Measurements from ENCODE around the gene LDHAL6A.

LDHAL6A gene

DNA sequence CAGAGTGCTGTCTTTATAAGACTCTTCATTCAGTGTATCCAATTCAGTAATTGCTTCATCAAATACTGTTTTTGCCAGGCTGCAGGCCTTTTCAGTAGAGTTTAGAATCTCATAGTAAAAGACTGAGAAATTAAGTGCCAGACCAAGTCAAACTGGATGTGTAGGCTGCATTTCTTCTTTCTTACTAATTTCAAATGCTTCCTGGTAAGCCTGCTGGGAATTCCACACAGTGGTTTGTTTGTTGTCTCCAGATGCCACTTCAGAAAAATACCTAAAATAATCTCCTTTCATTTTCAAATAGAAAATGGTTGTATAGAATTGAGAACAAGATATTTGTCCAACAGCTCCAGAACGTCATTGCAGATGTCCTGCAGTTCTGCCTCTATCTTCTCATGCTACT is 34.7 kb downstream of the LDHAL6A start:
- no peak for DNase-seq (ENCODE audit: extremely low read depth in 1 of 2, low read depth in 1 of 2)

DNA sequence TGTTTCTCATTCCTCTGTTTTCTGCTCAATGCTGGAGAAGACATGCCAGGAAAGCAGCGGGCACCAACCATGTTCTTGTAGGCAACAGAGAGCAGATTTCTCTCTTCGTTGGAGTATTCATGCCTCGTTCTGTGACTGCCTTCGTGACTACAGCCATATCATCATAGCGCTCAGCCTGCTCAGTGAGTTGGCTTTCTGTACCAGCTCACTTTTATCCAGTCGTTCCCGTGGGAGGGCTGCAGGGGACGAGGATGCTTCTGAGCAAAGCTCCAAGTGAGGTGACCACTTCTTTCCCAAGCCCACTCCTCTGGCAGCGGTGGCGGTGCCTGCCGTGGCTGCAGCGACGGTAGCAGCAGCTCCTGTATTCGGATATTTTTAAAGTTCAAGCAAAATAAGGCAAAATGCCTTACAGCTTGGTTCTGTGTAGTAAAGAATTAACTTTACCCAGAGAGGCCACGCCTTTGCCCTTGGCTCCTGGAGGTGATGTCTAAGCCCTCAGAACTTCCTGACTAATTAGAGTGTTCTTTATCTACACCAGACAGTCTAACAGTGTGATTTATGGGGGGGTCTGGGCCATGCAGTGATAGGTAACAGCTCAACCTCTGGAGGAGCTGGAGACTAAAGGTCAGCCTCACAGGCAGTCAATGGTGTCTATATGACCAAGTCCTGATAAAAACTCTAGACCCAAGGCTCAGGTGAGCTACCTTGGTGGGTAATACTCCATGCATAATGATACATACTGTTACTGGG is 35.3 kb downstream of the LDHAL6A start:
- no peak for DNase-seq (ENCODE audit: extremely low read depth in 1 of 2, low read depth in 1 of 2)

DNA sequence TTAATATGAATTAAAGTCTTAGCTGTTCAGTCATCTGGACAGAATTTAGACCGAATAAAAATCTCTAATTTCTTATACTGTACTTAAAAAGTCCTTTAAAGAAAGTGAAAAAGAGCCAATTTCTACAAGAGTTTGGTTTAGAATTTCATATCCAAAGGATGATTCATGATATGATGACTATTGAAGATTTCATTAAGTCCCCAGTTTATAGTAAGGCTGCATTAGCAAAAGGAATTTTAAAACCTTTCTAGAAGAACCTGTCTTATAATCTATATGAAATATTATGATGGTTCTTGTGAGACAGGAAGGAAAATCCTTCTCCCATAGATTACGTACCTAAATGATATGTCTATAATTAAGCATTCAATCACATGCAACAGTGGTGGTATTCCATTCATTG is 36.3 kb downstream of the LDHAL6A start:
- DNase-seq (ENCODE audit: extremely low read depth in 1 of 2, low read depth in 1 of 2), result no peak

DNA sequence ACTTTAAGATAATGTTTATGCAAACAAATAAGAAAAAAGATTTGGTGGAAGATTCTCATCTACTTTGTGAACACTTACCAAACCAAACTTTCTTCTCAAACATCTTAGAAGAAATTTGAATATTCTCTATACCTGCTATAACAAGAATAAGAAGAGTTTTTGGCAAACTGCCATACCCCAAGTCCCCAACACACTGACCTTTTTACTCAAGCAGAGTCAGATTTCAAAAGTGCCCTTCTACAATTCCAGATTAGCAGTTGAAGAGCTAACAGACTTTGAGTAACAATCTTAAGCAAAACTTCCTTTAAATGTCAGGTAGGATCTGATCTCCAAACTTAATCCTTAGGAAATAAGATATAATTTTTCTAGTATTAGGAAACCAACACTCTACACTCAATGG is 37.2 kb downstream of the LDHAL6A start:
- DNase-seq (ENCODE audit: extremely low read depth in 1 of 2, low read depth in 1 of 2), result no peak

DNA sequence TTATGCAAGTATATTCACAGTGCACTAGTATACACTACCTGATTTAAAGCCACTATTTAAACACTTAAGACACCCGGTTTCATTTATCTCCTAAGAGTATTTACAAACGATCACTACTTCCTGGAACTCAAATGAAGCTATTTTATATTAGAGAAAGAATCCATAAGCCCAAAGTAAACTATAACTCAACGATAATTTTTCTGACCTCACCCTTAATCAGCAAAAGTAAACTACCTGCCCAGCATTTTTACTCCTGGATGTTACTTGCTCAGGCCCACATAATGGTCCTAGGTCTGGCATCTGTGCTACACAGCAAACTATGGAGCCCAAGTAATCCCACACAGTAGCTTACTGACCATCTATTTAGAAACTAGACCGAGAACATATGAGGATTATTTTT is 37.7 kb downstream of the LDHAL6A start:
- DNase-seq (ENCODE audit: extremely low read depth in 1 of 2, low read depth in 1 of 2), result no peak

DNA sequence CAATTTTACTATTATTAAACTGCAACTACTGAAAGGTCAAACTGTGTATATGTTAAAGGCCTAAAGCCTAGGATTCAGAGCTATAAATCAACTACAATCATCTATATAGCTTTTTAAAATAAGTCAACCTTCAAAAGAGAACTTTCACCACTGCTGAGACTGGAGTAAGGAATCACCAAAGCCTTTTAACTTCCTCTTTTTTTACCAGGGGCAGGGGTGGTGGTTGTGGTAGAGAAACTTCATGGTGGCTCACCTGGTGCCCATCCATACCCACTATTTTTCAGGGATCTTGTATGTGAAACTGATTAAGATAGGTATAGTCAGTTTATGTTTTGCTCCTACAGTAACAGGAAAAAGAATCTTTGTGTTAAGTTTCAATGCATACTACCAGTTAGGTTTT is 39.6 kb downstream of the LDHAL6A start:
- DNase-seq (ENCODE audit: extremely low read depth in 1 of 2, low read depth in 1 of 2), result no peak

DNA sequence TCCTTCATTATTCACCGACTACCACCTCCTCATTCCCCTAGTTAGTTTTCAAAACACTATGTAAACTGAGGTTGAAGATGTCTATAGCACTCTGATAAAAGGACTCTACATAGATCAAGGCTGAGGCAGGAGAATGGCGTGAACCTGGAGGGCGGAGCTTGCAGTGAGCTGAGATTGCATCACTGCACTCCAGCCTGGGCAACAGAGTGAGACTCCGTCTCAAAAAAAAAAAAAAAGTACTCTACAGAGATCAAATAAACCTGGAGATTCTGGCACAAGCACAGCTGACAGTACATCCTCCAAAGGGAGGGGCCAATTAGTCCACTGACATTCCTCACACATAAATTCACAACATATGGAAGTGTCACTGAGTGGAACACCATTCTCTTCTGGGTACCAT is 40.0 kb downstream of the LDHAL6A start:
- no peak for DNase-seq (ENCODE audit: extremely low read depth in 1 of 2, low read depth in 1 of 2)

DNA sequence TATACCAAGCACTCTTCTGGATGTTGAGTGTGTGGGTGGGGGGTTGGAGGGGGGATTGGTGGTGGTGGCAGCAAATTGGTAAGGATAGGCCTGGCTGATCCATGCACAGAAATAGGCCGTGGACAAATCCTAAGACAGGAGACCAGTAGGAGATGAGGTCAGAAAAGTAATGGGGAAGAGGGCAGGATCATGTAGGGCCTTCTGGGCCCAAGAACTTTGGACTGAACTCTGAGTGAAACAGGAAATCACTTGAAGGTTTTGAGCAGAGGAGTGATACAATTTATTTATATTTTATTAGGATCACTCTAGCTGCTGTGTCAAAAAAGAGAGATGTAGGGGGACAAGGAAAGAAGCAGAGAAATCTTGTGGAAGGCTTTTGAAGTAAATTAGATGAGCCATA is 42.4 kb downstream of the LDHAL6A start:
- DNase-seq (ENCODE audit: extremely low read depth in 1 of 2, low read depth in 1 of 2), result no peak

DNA sequence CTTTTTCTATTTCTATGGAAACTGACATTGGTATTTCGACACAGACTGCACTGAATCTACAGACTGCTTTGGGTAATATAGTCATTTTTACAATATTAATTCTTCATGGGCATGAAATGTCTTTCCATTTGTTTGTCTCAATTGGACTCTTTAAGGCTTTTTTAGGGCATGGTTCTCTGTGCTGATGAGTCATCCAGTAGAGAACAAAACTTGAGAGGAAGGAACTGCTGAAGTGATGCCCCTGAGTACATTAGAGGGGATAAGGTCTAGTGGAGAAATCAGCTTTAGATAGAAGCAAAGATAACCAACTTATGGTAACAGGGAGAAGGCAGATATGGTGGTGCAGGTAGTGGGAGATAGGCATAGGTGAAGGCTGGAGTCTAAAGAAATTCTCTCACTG is 46.0 kb downstream of the LDHAL6A start:
- no peak for DNase-seq (ENCODE audit: extremely low read depth in 1 of 2, low read depth in 1 of 2)

DNA sequence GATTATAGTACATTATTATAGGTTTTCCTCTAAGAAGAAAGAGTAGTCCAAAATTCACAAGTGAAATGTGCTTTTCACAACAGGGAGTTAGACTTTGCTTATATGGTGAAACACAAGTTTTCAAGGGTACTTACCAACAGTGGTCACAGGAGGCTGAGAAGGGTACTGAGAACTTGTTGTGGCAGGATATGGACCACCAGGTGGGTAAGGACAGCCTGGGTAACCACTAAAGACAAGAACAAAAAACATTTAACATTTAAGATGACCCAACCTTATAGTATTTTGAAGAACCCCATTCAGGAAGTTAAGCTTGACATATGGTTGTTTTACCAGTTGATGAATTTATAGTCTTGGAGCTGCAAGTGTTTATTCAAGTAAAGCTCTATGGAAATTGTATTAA is 46.7 kb downstream of the LDHAL6A start:
- no peak for DNase-seq (ENCODE audit: extremely low read depth in 1 of 2, low read depth in 1 of 2)

DNA sequence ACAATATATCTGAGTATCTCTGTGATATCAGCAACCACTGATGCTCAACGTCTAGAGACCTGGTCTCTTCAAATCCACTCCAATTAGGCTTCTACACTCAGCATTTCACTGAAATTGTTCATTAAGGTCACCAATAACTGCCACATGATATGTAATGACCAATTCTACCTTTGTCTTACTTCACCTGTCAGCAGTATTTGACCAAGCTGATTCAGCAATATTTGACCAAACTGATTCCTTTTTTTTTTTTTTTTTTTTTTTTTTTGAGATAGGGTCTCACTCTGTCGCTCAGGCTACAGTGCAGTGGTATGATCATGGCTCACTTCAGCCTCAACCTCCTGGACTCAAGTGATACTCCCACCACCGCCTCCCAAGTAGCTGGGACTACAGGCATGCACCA is 65.5 kb downstream of the LDHAL6A start:
- no peak for DNase-seq (ENCODE audit: extremely low read depth in 1 of 2, low read depth in 1 of 2)

DNA sequence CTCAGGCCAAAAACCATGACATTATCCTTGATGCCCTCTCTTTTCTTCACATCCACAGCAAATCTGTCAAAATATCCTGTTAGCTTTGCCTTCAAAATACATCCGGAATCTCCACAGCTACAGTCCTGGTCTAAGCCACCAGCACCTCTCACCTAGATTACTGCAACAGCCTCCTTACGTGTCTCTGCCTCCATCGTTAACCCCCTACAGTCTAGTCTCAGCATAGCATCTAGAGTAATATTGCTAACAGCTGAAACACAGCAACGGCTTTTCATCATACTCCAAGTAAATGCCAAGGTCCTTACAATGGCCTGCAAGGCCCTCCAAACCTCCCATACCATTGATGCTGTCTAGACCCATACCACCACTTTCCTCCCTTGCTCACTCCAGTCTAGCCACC is 66.7 kb downstream of the LDHAL6A start:
- DNase-seq (ENCODE audit: extremely low read depth in 1 of 2, low read depth in 1 of 2), result no peak

DNA sequence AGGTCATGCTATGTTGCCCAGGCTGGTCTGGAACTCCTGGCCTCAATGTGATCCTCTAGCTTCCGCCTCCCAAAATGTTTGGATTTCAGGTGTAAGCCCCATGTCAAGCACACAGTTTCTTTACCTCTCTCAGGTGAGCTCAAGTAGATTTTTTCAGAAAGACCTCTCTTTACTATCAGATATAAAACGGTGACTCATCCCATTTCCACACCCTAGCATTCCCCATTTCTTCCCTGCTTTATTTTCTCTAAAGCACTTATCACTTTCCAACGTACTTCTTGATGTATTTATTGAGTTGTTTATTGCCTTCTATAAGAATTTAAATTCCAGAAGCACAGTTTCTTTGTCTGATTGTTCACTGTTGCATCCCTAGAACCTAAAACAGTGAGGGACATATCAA is 67.4 kb downstream of the LDHAL6A start:
- no peak for DNase-seq (ENCODE audit: extremely low read depth in 1 of 2, low read depth in 1 of 2)

DNA sequence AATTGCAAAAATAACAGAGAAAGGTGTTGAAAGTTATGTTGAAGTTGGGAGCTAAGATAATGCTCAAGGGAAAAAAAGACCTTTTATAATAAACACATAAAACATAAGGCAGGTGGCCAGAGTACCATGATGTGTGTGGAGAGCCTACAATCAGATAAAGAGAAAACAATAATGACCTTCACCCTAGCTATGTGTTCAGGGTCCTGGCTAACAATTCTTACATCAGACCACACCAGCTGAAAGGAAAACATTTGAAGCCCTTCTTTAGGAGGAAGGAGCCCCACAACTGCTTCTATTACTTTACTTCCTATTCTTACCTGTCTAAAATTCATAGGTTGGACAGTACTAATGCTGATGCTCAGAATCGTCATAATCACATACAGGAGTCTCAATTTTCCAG is 68.6 kb downstream of the LDHAL6A start:
- DNase-seq (ENCODE audit: extremely low read depth in 1 of 2, low read depth in 1 of 2), result no peak

DNA sequence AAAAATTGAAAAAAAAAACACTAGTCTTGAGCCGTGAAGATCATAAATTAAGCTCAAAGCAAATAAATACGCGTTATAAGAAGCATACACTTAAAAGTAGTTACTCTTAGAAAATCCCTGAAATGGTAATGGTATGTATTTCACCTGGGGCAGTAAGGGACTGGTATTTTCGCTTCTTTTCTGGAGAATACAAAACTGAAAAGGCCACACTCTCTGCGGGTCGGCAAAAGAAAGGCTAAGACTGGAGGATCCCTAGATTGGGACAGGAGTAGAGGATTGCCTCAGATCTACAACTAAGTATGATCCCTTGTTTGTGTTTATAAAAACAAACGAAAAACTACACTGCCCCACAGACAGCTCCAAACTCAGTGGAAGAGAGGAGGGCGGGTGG is 70.5 kb downstream of the LDHAL6A start:
- no peak for DNase-seq (ENCODE audit: extremely low read depth in 1 of 2, low read depth in 1 of 2)

DNA sequence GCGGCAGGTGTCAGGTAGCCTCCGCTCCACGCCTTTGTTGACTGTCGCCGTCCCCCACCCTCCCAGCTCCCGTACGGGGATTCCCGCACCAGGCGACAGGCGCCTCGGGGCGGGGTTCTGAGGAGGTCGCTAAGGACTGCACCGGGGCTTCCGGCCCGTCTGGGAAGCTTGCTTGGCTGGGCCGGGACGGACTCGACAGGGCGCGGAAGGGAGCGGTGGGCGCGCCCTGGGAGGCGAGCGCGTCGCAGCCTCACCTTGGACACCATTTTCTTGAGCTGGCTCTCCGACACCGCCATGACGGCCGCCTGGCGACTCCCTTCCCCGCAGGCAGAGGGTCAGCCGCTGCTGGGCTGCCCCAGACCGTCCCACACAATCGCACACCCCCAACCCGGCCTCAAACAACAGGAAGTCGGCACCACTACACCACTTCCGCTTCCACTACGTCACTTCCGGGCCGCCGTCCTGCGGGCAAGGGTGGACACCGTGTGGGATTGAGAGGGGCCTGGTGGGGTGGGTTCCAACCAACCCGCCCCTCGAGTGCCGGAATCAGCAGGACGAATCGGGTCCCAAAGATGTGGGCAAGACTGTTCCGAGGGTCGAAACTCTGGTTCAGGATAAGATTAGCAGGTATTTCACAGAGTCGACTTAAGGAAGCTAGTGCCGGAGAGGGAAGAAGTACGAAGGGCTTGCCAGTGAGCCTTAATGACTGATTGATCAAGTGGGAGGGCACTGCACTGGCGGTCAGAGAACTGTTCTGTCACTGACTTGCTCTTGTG is 71.1 kb downstream of the LDHAL6A start, which contains the start of gene TSG101:
TSG101 (minus strand) TSS at position 422 of the 776 bp plus-strand sequence; CDS start at position 296, 126 bp downstream.
- DNase-seq (ENCODE audit: extremely low read depth in 1 of 2, low read depth in 1 of 2), result peak; percentile 89 to 91

DNA sequence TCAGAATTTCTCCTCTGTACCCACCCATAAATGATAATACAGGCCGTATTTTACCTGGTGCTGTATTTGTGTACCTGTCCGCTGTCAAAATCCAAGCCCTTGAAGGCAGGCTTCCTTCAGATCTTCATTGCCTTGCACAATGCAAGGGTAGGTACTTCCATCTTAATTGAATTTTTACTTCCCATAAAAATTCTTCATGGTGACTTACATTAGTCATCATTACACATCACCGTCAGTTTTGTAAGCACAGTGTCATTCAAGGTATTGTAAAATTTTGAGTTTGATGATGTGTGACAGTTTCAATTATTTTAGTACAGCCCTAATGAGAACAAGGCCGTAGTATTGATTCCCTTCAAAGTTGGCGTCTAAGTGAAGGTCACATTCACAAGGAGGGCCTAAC is 71.9 kb downstream of the LDHAL6A start:
- no peak for DNase-seq (ENCODE audit: extremely low read depth in 1 of 2, low read depth in 1 of 2)
